Panc1 (cell line): Measurements from ENCODE around the gene IL7R. TPM values are rescaled to one million over a fixed set of nuclear protein-coding genes. Genes with fewer than 3 reads are reported as not detected.

Experiments used
- ATAC-seq: fragments of 200-7000 bp; cut with Tn5 transposase; 2 replicates; pipeline ENCODE4 v1.9.1; 2020; ENCODE audit warnings: mild to moderate bottlenecking, moderate library complexity
- BruUV-seq: library from RNA; stranded (reverse); fragments of 400-500 nt; replicated peaks from 2 replicates; lab custom pipeline; 2021; lab: Mats Ljungman, UMichigan
- CTCF ChIA-PET: fragments of 300-600 bp; sonication (Branson Sonifier 250); formaldehyde crosslinking; loops from one replicate; lab custom pipeline; 2022; ENCODE audit warnings: antibody characterized with exemption; lab: Charles Lee
- POLR2A ChIA-PET: fragments of 300-600 bp; sonication (Branson Sonifier 250); formaldehyde crosslinking; loops from one replicate; lab custom pipeline; 2022; ENCODE audit warnings: antibody characterized with exemption; lab: Charles Lee
- DNase-seq: peaks from one replicate; pipeline ENCODE4 v3.0.0-alpha.2; 2010; ENCODE audit warnings: low read depth, low spot score
- H3K27ac ChIP-seq: 2 replicates; pipeline ENCODE4 v1.5.1; 2011; ENCODE audit warnings: mild to moderate bottlenecking, low read length, inconsistent platforms
- H3K27me3 ChIP-seq: fragments of 200-500 bp; sonication (Bioruptor generic); 2 replicates; pipeline ENCODE4 v1.6.0; 2014; ENCODE audit warnings: low read length, inconsistent platforms; ENCODE audit not compliant: control insufficient read depth, insufficient read depth
- H3K36me3 ChIP-seq: fragments of 200-500 bp; sonication (Bioruptor generic); 2 replicates; pipeline ENCODE4 v1.5.1; 2014; ENCODE audit warnings: inconsistent platforms, mild to moderate bottlenecking, low read length, moderate library complexity; ENCODE audit not compliant: control insufficient read depth, insufficient read depth
- H3K4me1 ChIP-seq: 2 replicates; pipeline ENCODE4 v1.5.1; 2011; ENCODE audit warnings: inconsistent platforms, mild to moderate bottlenecking, low read length, moderate library complexity; ENCODE audit not compliant: control insufficient read depth, insufficient read depth
- H3K4me3 ChIP-seq, 2 experiments: 2 replicates each; pipeline ENCODE4 v1.5.1; 2011 to 2012; ENCODE audit warnings: low read depth in 2 of 2, low read length in 2 of 2, mild to moderate bottlenecking in 2 of 2, inconsistent platforms in 1 of 2, moderate library complexity in 1 of 2
- H3K9me3 ChIP-seq: fragments of 200-500 bp; sonication (Bioruptor generic); 2 replicates; pipeline ENCODE4 v1.5.1; 2014; ENCODE audit warnings: low read depth, mild to moderate bottlenecking, inconsistent platforms, low read length, moderate library complexity; ENCODE audit not compliant: control insufficient read depth, insufficient read depth
- CTCF ChIP-seq: fragments of 450-650 bp; IDR thresholded peaks from 2 replicates; pipeline ENCODE4 v1.5.1; 2017; ENCODE audit warnings: mild to moderate bottlenecking
- POLR2AphosphoS5 ChIP-seq: IDR thresholded peaks from 2 replicates; pipeline ENCODE4 v1.6.1; 2012; ENCODE audit warnings: mild to moderate bottlenecking, low read depth, low read length, moderate library complexity
- REST ChIP-seq, 2 experiments: IDR thresholded peaks; 2 replicates each; pipeline ENCODE4 v1.6.1; 2011 to 2012; ENCODE audit warnings: low read depth in 2 of 2, control low read depth in 1 of 2, low read length in 1 of 2, mild to moderate bottlenecking in 1 of 2, moderate library complexity in 1 of 2; ENCODE audit not compliant: insufficient read depth in 1 of 2
- SIN3A ChIP-seq: IDR thresholded peaks from 2 replicates; pipeline ENCODE4 v1.6.1; 2012; ENCODE audit warnings: low read depth, mild to moderate bottlenecking, low read length, moderate library complexity, borderline replicate concordance; ENCODE audit not compliant: insufficient read depth
- TCF7L2 ChIP-seq: IDR thresholded peaks from 2 replicates; pipeline ENCODE4 v1.6.1; 2011; ENCODE audit warnings: mild to moderate bottlenecking, low read depth, low read length, inconsistent platforms
- in situ Hi-C: cut with HindIII; loops from 2 replicates; pipeline ENCODE4 v1.10.0; 2016; ENCODE audit warnings: low sequenced_read_pairs, low pct_unique_long_range_greater_than_20kb
- intact Hi-C: fragments of 100-400 bp; cut with micrococcal nuclease; formaldehyde crosslinking; loops from one replicate; pipeline ENCODE4 v1.10.0; 2022; ENCODE audit not compliant: unreplicated experiment
- total RNA-seq: library from RNA; stranded (reverse); gene quantifications from one replicate; pipeline ENCODE4 v1.2.1, GENCODE V29; 2021; ENCODE audit not compliant: unreplicated experiment

IL7R gene
- total RNA-seq, 1 experiment from 2014 or later: 0.90 TPM

- no peak overlapping the region for H3K27ac ChIP-seq
- no peaks in the 10 kb centered on the region for H3K4me1 ChIP-seq
- intact Hi-C loops: no loop called here
- in situ Hi-C loops: no loop called here
- ChIA-PET POLR2A (no interaction called here), CTCF (no interaction called here)
- H3K36me3 ChIP-seq: no peaks in the 10 kb centered on the region
- BruUV-seq: no TSS peak
- no peak for TF ChIP-seq POLR2AphosphoS5
- TF ChIP-seq REST (IDR thresholded peaks at IDR 0.05; ENCODE audit: insufficient read depth in 1 of 2, low read depth in 2 of 2, low read length in 1 of 2): no peak
- TF ChIP-seq TCF7L2: no peak
- TF ChIP-seq CTCF: no peak
- no peak for TF ChIP-seq SIN3A
- no peaks in the 10 kb centered on the region for H3K27me3 ChIP-seq
- ATAC-seq (no peak), DNase-seq (no peak)
- no peaks in the 10 kb centered on the region for H3K9me3 ChIP-seq
- H3K4me3 ChIP-seq: no peak overlapping the region
Measured at GRCh38 chr5:35894131-35894530, 37.4 kb downstream of the IL7R start.

- in situ Hi-C loops (no loop called here), intact Hi-C loops (no loop called here)
- Histone ChIP-seq H3K4me3 (no peak overlapping the region), H3K36me3 (no peaks in the 10 kb centered on the region), H3K4me1 (no peaks in the 10 kb centered on the region), H3K9me3 (no peaks in the 10 kb centered on the region), H3K27me3 (no peaks in the 10 kb centered on the region), H3K27ac (no peak overlapping the region)
- POLR2A ChIA-PET: no interaction called here
- TF ChIP-seq REST (IDR thresholded peaks at IDR 0.05; ENCODE audit: insufficient read depth in 1 of 2, low read depth in 2 of 2, low read length in 1 of 2): no peak
- no peak for TF ChIP-seq SIN3A
- no peak for TF ChIP-seq POLR2AphosphoS5
- TF ChIP-seq CTCF: no peak
- no peak for TF ChIP-seq TCF7L2
- CTCF ChIA-PET: no interaction called here
- BruUV-seq: no TSS peak
- DNase-seq (no peak), ATAC-seq (no peak)
Measured at GRCh38 chr5:35898952-35899660, 42.4 kb downstream of the IL7R start.
